ENCODE data around the gene TFE3. TPM values are rescaled to one million over a fixed set of nuclear protein-coding genes. Genes with fewer than 3 reads are reported as not detected.

TFE3 gene
- total and polyA plus RNA-seq, 2 experiments from 2014 or later, result 21.4 to 83.8 TPM

DNA sequence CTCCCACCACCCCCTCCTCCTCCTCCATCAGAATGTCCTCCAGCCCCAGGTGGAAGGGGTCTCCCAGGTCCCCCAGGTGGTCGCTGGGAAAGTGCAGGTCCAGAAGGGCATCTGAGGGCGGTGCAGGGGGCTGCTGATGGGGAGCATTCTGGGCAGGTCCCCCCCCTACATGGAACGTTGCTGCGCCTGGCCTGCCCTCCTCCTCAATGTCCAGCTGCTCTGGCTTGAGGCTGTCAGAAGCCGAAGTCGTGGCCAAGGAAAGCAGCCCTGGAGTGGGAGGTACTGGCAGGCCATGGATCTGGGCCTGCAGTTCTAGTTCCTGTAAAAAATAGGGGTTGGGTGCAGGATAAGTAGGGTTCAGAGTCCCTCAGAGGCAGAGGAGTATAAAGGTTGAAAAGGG, 12.9 kb downstream of the TFE3 start:
- no peak for ATAC-seq
- H3K27me3 ChIP-seq (ENCODE audit: insufficient read depth), result no peaks in the 10 kb centered on the region
- H3K79me2 ChIP-seq (replicated peaks; ENCODE audit: insufficient read depth), result no peaks in the 10 kb centered on the region
- Mint-ChIP-seq H3K36me3 (ENCODE audit: low read depth) (peaks cover 79% of the 10 kb centered on the region), H3K4me1 (peaks cover 19% of the 10 kb centered on the region), H3K9me3 (no peaks in the 10 kb centered on the region), H3K27ac (no peak overlapping the region), H3K4me3 (no peak overlapping the region), H3K27me3 (ENCODE audit: insufficient read depth, low read depth, poor library complexity) (no peaks in the 10 kb centered on the region)
- no peak for DNase-seq (ENCODE audit: low spot score)
- no peak overlapping the region for H2AFZ ChIP-seq
- H3K4me2 ChIP-seq, result no peak overlapping the region
- no peak overlapping the region for H3K27ac ChIP-seq (ENCODE audit: low read depth)
- H3K4me3 ChIP-seq, result no peak overlapping the region
- TF ChIP-seq JUNB (IDR thresholded peaks at IDR 0.05; ENCODE audit: unreplicated experiment) (no peak), ZNF331 (CRISPR knock-in tag; IDR thresholded peaks at IDR 0.05; ENCODE audit: low read depth) (no peak), NANOG (IDR thresholded peaks at IDR 0.05; ENCODE audit: borderline replicate concordance) (no peak), ZNF114 (CRISPR knock-in tag; IDR thresholded peaks at IDR 0.05) (no peak), ETS1 (IDR thresholded peaks at IDR 0.05) (no peak), POLR2AphosphoS5 (IDR thresholded peaks at IDR 0.05; ENCODE audit: low read depth) (no peak)
- TF ChIP-seq, protein P1, sequence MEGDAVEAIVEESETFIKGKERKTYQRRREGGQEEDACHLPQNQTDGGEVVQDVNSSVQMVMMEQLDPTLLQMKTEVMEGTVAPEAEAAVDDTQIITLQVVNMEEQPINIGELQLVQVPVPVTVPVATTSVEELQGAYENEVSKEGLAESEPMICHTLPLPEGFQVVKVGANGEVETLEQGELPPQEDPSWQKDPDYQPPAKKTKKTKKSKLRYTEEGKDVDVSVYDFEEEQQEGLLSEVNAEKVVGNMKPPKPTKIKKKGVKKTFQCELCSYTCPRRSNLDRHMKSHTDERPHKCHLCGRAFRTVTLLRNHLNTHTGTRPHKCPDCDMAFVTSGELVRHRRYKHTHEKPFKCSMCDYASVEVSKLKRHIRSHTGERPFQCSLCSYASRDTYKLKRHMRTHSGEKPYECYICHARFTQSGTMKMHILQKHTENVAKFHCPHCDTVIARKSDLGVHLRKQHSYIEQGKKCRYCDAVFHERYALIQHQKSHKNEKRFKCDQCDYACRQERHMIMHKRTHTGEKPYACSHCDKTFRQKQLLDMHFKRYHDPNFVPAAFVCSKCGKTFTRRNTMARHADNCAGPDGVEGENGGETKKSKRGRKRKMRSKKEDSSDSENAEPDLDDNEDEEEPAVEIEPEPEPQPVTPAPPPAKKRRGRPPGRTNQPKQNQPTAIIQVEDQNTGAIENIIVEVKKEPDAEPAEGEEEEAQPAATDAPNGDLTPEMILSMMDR (conservative IDR thresholded peaks at IDR 0.05; ENCODE audit: low read depth in 2 of 2), result no peak
- H4K20me1 ChIP-seq (replicated peaks; ENCODE audit: insufficient read depth), result no peaks in the 10 kb centered on the region
- H3K4me1 ChIP-seq (ENCODE audit: insufficient read depth), result no peaks in the 10 kb centered on the region; the same call in 1 of the 2 replicates
- peaks cover 17% of the 10 kb centered on the region; the same call in 1 of the 2 replicates for H3K36me3 ChIP-seq (ENCODE audit: insufficient read depth)
- no peaks in the 10 kb centered on the region for H3K9me2 ChIP-seq (ENCODE audit: insufficient read depth)
- H3F3A ChIP-seq (replicated peaks; ENCODE audit: low read depth), result no peaks in the 10 kb centered on the region

GRCh38 chrX:49029876-49030275, 13.3 kb downstream of the TFE3 start:
- Histone ChIP-seq H3K9me2 (ENCODE audit: insufficient read depth) (no peaks in the 10 kb centered on the region), H2AFZ (no peak overlapping the region), H4K20me1 (replicated peaks; ENCODE audit: insufficient read depth) (no peaks in the 10 kb centered on the region), H3K4me3 (no peak overlapping the region), H3K27ac (ENCODE audit: low read depth) (no peak overlapping the region), H3K36me3 (ENCODE audit: insufficient read depth) (peaks cover 17% of the 10 kb centered on the region; the same call in 1 of the 2 replicates), H3K27me3 (ENCODE audit: insufficient read depth) (no peaks in the 10 kb centered on the region), H3F3A (replicated peaks; ENCODE audit: low read depth) (no peaks in the 10 kb centered on the region), H3K4me1 (ENCODE audit: insufficient read depth) (no peaks in the 10 kb centered on the region; the same call in 1 of the 2 replicates), H3K4me2 (no peak overlapping the region), H3K79me2 (replicated peaks; ENCODE audit: insufficient read depth) (no peaks in the 10 kb centered on the region)
- TF ChIP-seq CREB1 (CRISPR knock-in tag; IDR thresholded peaks at IDR 0.05; ENCODE audit: low read depth), result no peak
- no peak for TF ChIP-seq ZNF114 (CRISPR knock-in tag; IDR thresholded peaks at IDR 0.05)
- no peak for TF ChIP-seq POLR2AphosphoS5 (IDR thresholded peaks at IDR 0.05; ENCODE audit: low read depth)
- TF ChIP-seq EZH2phosphoT487 (IDR thresholded peaks at IDR 0.05; ENCODE audit: unreplicated experiment), result no peak
- TF ChIP-seq ZNF462 (CRISPR knock-in tag; IDR thresholded peaks at IDR 0.05), result no peak
- no peak for TF ChIP-seq EZH2 (IDR thresholded peaks at IDR 0.05; ENCODE audit: low read depth, unreplicated experiment)
- ATAC-seq, result peak; percentile 91
- DNase-seq (ENCODE audit: low spot score), result peak; percentile 57
- peaks cover 19% of the 10 kb centered on the region for H3K4me1 Mint-ChIP-seq
- no peak overlapping the region for H3K4me3 Mint-ChIP-seq
- peaks cover 79% of the 10 kb centered on the region for H3K36me3 Mint-ChIP-seq (ENCODE audit: low read depth)
- H3K9me3 Mint-ChIP-seq, result no peaks in the 10 kb centered on the region
- no peak overlapping the region; the same call in 1 of the 2 replicates for H3K27ac Mint-ChIP-seq
- H3K27me3 Mint-ChIP-seq (ENCODE audit: insufficient read depth, low read depth, poor library complexity), result no peaks in the 10 kb centered on the region

Measured in GM23338 (cell line).